Suprapubic skin (tissue), 4 donors: ENCODE data around the gene HOXA5. TPM values are rescaled to one million over a fixed set of nuclear protein-coding genes. Genes with fewer than 3 reads are reported as not detected.

Experiments
- DNase-seq, 2 donors: peaks; one replicate each; pipeline ENCODE4 v3.0.0-alpha.2; 2019; ENCODE audit warnings: low spot score in 2 of 2
- H3K27ac ChIP-seq: fragments of 200-600 bp; sonication (generic); one replicate; pipeline ENCODE4 v1.5.1; 2019
- H3K27me3 ChIP-seq: fragments of 200-600 bp; sonication (generic); one replicate; pipeline ENCODE4 v1.5.1; 2019
- H3K36me3 ChIP-seq: fragments of 200-600 bp; sonication (generic); one replicate; pipeline ENCODE4 v1.5.1; 2019
- H3K4me1 ChIP-seq: fragments of 200-600 bp; sonication (generic); one replicate; pipeline ENCODE4 v1.5.1; 2019
- H3K4me3 ChIP-seq: fragments of 200-600 bp; sonication (generic); one replicate; pipeline ENCODE4 v1.5.1; 2019; ENCODE audit warnings: mild to moderate bottlenecking
- H3K9me3 ChIP-seq: fragments of 200-600 bp; sonication (generic); one replicate; pipeline ENCODE4 v1.5.1; 2019
- EP300 ChIP-seq: sonication (generic); formaldehyde crosslinking; IDR thresholded peaks from one replicate; pipeline ENCODE4 v1.6.1; 2017; ENCODE audit warnings: antibody characterized with exemption
- POLR2A ChIP-seq, 2 donors: fragments of 450-650 bp; IDR thresholded peaks; one replicate each; pipeline ENCODE4 v1.6.1; 2017; ENCODE audit warnings: antibody characterized with exemption in 2 of 2, mild to moderate bottlenecking in 2 of 2, moderate library complexity in 2 of 2
- POLR2AphosphoS5 ChIP-seq, 3 donors: sonication (generic); formaldehyde crosslinking; IDR thresholded peaks; one replicate each; pipeline ENCODE4 v1.6.1; 2017; ENCODE audit warnings: antibody characterized with exemption in 3 of 3
- WGBS: methylation state at CpG from one replicate; pipeline ENCODE4 v1.1.5; 2018; 5-methylcytosine and 5-hydroxymethylcytosine counted together
- total RNA-seq, 4 donors: library from RNA; depleted of rRNA; stranded (reverse); fragments of >200 nt; gene quantifications; one replicate each; pipeline ENCODE4 v1.1.0, GENCODE V29; 2016
- TF ChIP-seq, protein P1 (sequence below), 2 donors: fragments of 200-600 bp in 1 of 2; fragments of 450-650 bp in 1 of 2; sonication (generic) in 1 of 2; IDR thresholded peaks; one replicate each; pipeline ENCODE4 v1.5.1; 2016 to 2019; ENCODE audit warnings: antibody characterized with exemption in 2 of 2, mild to moderate bottlenecking in 1 of 2, moderate library complexity in 1 of 2

HOXA5 gene
- total RNA-seq, 4 donors from 2014 or later, result 4.7 to 16.3 (median 14.6) TPM

GRCh38 chr7:27095897-27096767 lies 47.3 kb downstream of the HOXA5 start, which contains the start of gene HOXA1:
Gene HOXA1, minus strand, starts transcription at chr7:27096000. Its CDS starts 88 bp downstream, at chr7:27095912.
- TF ChIP-seq POLR2AphosphoS5 (IDR thresholded peaks at IDR 0.05) (no peak), EP300 (no peak), POLR2A (IDR thresholded peaks at IDR 0.05) (peak in 1 of 2 donors; percentile 37)
- TF ChIP-seq, protein P1, sequence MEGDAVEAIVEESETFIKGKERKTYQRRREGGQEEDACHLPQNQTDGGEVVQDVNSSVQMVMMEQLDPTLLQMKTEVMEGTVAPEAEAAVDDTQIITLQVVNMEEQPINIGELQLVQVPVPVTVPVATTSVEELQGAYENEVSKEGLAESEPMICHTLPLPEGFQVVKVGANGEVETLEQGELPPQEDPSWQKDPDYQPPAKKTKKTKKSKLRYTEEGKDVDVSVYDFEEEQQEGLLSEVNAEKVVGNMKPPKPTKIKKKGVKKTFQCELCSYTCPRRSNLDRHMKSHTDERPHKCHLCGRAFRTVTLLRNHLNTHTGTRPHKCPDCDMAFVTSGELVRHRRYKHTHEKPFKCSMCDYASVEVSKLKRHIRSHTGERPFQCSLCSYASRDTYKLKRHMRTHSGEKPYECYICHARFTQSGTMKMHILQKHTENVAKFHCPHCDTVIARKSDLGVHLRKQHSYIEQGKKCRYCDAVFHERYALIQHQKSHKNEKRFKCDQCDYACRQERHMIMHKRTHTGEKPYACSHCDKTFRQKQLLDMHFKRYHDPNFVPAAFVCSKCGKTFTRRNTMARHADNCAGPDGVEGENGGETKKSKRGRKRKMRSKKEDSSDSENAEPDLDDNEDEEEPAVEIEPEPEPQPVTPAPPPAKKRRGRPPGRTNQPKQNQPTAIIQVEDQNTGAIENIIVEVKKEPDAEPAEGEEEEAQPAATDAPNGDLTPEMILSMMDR (IDR thresholded peaks at IDR 0.05), result no peak
- peaks cover 36% of the 10 kb centered on the region for H3K4me1 ChIP-seq
- WGBS, result under 1% methylated on average over 45 of the region's 68 CpGs
- no peaks in the 10 kb centered on the region for H3K36me3 ChIP-seq
- no peaks in the 10 kb centered on the region for H3K9me3 ChIP-seq
- DNase-seq, result peak in 1 of 2 donors; percentile 89
- peak within 1 kb of the TSS; percentile 64 for H3K4me3 ChIP-seq
- peak within 1 kb of the TSS; percentile 76 for H3K27ac ChIP-seq
- H3K27me3 ChIP-seq, result no peaks in the 10 kb centered on the region

GRCh38 chr7:27095050-27095896 lies 48.2 kb downstream of the HOXA5 start:
- H3K9me3 ChIP-seq, result no peaks in the 10 kb centered on the region
- DNase-seq, result peak in 1 of 2 donors; percentile 73
- peak overlapping the region; percentile 76 for H3K27ac ChIP-seq
- peaks cover 3% of the 10 kb centered on the region for H3K27me3 ChIP-seq
- 9% methylated on average over 31 of the region's 33 CpGs for WGBS
- peak overlapping the region; percentile 64 for H3K4me3 ChIP-seq
- no peak for TF ChIP-seq POLR2A (IDR thresholded peaks at IDR 0.05)
- TF ChIP-seq, protein P1 (IDR thresholded peaks at IDR 0.05), result no peak
- no peak for TF ChIP-seq POLR2AphosphoS5 (IDR thresholded peaks at IDR 0.05)
- no peak for TF ChIP-seq EP300
- peaks cover 36% of the 10 kb centered on the region for H3K4me1 ChIP-seq
- H3K36me3 ChIP-seq, result no peaks in the 10 kb centered on the region

DNA sequence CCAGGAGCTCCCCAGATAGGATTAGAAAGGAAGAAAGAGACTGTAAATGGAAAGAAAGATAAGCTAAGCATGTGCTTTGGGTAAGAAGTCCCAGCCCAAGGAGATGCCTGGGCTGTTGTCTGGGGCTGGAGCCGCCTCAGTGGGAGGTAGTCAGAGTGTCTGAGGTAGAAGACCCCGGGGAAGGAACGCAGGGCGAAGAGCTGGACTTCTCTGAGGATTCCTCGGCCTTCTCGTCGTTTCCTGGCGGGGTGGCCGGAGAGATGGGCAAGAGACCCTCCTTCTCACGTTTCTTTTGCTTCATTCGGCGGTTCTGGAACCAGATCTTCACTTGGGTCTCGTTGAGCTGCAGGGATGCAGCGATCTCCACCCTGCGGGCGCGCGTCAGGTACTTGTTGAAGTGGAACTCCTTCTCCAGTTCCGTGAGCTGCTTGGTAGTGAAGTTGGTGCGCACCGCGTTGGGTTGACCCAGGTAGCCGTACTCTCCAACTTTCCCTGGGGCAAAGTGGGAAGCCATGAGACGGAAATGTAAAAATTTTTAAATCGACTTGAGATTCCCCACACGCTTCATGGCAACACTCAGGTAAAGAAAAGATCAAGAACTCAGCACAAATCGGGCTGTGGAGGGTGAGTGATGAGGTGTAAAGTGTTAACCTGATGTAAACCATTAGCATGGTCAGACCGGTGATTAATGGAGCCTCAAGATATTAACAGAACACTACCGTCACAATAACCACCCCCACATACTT lies 49.0 kb downstream of the HOXA5 start:
- Histone ChIP-seq H3K9me3 (no peaks in the 10 kb centered on the region), H3K36me3 (no peaks in the 10 kb centered on the region), H3K4me3 (no peak overlapping the region), H3K4me1 (peaks cover 36% of the 10 kb centered on the region), H3K27me3 (peaks cover 6% of the 10 kb centered on the region), H3K27ac (no peak overlapping the region)
- WGBS, result 82% methylated on average over 29 of the region's 29 CpGs
- TF ChIP-seq, protein P1 (IDR thresholded peaks at IDR 0.05), result no peak
- no peak for TF ChIP-seq EP300
- TF ChIP-seq POLR2A (IDR thresholded peaks at IDR 0.05), result no peak
- TF ChIP-seq POLR2AphosphoS5 (IDR thresholded peaks at IDR 0.05), result no peak
- DNase-seq, result no peak

- 81% methylated on average over 6 of the region's 6 CpGs for WGBS
Observed at GRCh38 chr7:27093184-27093895, 50.1 kb downstream of the HOXA5 start.

More at GRCh38 chr7:27093184-27093895, 50.1 kb downstream of the HOXA5 start:
- Histone ChIP-seq H3K27ac (no peak overlapping the region), H3K4me3 (no peak overlapping the region), H3K4me1 (peaks cover 26% of the 10 kb centered on the region), H3K27me3 (peaks cover 15% of the 10 kb centered on the region), H3K9me3 (no peaks in the 10 kb centered on the region), H3K36me3 (no peaks in the 10 kb centered on the region)
- TF ChIP-seq, protein P1 (IDR thresholded peaks at IDR 0.05), result no peak
- no peak for TF ChIP-seq POLR2AphosphoS5 (IDR thresholded peaks at IDR 0.05)
- no peak for TF ChIP-seq POLR2A (IDR thresholded peaks at IDR 0.05)
- TF ChIP-seq EP300, result no peak
- DNase-seq, result no peak
